ENCODE data around the gene TIMM22.

GRCh38 chr17:962166-962565, 34.8 kb upstream of the TIMM22 start:
- TF ChIP-seq REST (IDR thresholded peaks at IDR 0.05; ENCODE audit: insufficient read depth in 1 of 2, low read depth in 2 of 2, low read length in 2 of 2) (no peak), POLR2AphosphoS5 (IDR thresholded peaks at IDR 0.05; ENCODE audit: low read depth, low read length) (no peak)
